ENCODE measurements around the gene L3MBTL4.

GRCh38 chr18:5998907-5999306 lies 415.8 kb downstream of the L3MBTL4 start:
- no peak for TF ChIP-seq NR2C1 (IDR thresholded peaks at IDR 0.05)
- TF ChIP-seq NR2C1 (tag; IDR thresholded peaks at IDR 0.05), result no peak
- TF ChIP-seq HNRNPUL1 (IDR thresholded peaks at IDR 0.05; ENCODE audit: low read length), result no peak
- TF ChIP-seq STAG1 (CRISPR knock-in tag; IDR thresholded peaks at IDR 0.05; ENCODE audit: borderline replicate concordance), result no peak
- no peak for TF ChIP-seq COPS2 (conservative IDR thresholded peaks at IDR 0.05)
- TF ChIP-seq NFYB (IDR thresholded peaks at IDR 0.05; ENCODE audit: extremely low read depth, insufficient read length), result no peak
- TF ChIP-seq TBP (optimal IDR thresholded peaks at IDR 0.05; ENCODE audit: low read depth, low read length), result no peak
- no peak for TF ChIP-seq CHD1 (IDR thresholded peaks at IDR 0.05; ENCODE audit: low read length)
- no peak for TF ChIP-seq CTCF (IDR thresholded peaks at IDR 0.05 in 2 of 3, conservative IDR thresholded peaks at IDR 0.05 in 1 of 3; ENCODE audit: insufficient read depth in 2 of 3, low read depth in 1 of 3, low read length in 3 of 3)
- no peak for TF ChIP-seq POLR2AphosphoS5 (IDR thresholded peaks at IDR 0.05; ENCODE audit: control insufficient read depth, insufficient read depth, low read depth, low read length)
- TF ChIP-seq ZBTB7A (IDR thresholded peaks at IDR 0.05; ENCODE audit: borderline replicate concordance, control insufficient read depth, low read depth, low read length), result no peak
- no peak for TF ChIP-seq IRF2 (CRISPR knock-in tag; IDR thresholded peaks at IDR 0.05)
- no peak for TF ChIP-seq SNAPC5 (CRISPR knock-in tag; IDR thresholded peaks at IDR 0.05)
- no peak for TF ChIP-seq PCBP2 (IDR thresholded peaks at IDR 0.05; ENCODE audit: low read depth, low read length, poor library complexity, severe bottlenecking)
- no peak for TF ChIP-seq TRIM28 (IDR thresholded peaks at IDR 0.05)

Measured in K562 (cell line).